Hair follicle dermal papilla cell (primary cell): Measurements from ENCODE around the gene OR5B12. TPM values are rescaled to one million over a fixed set of nuclear protein-coding genes. Genes with fewer than 3 reads are reported as not detected.

Experiments used
- total RNA-seq: library from RNA; depleted of rRNA; stranded (reverse); fragments of >200 nt; gene quantifications from 2 replicates; pipeline ENCODE4 v1.2.3, GENCODE V29; 2012

OR5B12 gene
- total RNA-seq: not detected in 2 replicates

GRCh38 chr11:58442136-58442535 is at the start of gene OR5B12:
OR5B12 (minus strand) TSS chr11:58442236; CDS start chr11:58440151, 2,085 bp downstream.

GRCh38 chr11:58428021-58428420 is 14.0 kb downstream of the OR5B12 start, which contains the start of gene OR5B2:
OR5B2 (minus strand) TSS chr11:58428121; CDS start chr11:58423261, 4,860 bp downstream.

GRCh38 chr11:58406774-58407173 is 35.3 kb downstream of the OR5B12 start, which contains the start of gene OR5B3:
OR5B3 (minus strand) TSS chr11:58406874; CDS start chr11:58403409, 3,465 bp downstream.

Other genes with a start within 250 kb of the OR5B12 start
- gene OR1S2, start 238.1 kb downstream of the OR5B12 start, total RNA-seq: not detected in 2 replicates
- gene OR1S1, start 229.5 kb downstream of the OR5B12 start, total RNA-seq: not detected in 2 replicates
- gene OR10Q1, start 213.3 kb downstream of the OR5B12 start, total RNA-seq: not detected in 2 replicates
- gene OR10W1, start 174.0 kb downstream of the OR5B12 start, total RNA-seq: not detected in 2 replicates
- not detected in 2 replicates for gene OR5B17, start 83.2 kb downstream of the OR5B12 start, total RNA-seq
- not detected in 2 replicates for gene OR5B3, start 35.4 kb downstream of the OR5B12 start, total RNA-seq
- not detected in 2 replicates for gene OR5B2, start 14.1 kb downstream of the OR5B12 start, total RNA-seq
- not detected in 2 replicates for gene OR5B21, start 65.9 kb upstream of the OR5B12 start, total RNA-seq
- 10.9 and 17.1 TPM in 2 replicates for gene LPXN, start 133.6 kb upstream of the OR5B12 start, total RNA-seq
- 57.8 and 58.9 TPM in 2 replicates for gene ZFP91, start 136.8 kb upstream of the OR5B12 start, total RNA-seq
- 2.9 and 3.4 TPM in 2 replicates for gene CNTF, start 180.4 kb upstream of the OR5B12 start, total RNA-seq